Thoracic aorta (tissue), 2 donors: ENCODE data around the gene CDK13. TPM values are rescaled to one million over a fixed set of nuclear protein-coding genes. Genes with fewer than 3 reads are reported as not detected.
A peak's percentile ranks its signal among the peaks of the same experiment; 100 is the strongest.

ENCODE experiments used
- ATAC-seq: fragments of 150-250 bp; one replicate; pipeline ENCODE4 v1.8.0; 2017; ENCODE audit warnings: low read depth; ENCODE audit not compliant: insufficient number of reproducible peaks, low FRiP score
- DNase-seq: peaks from one replicate; pipeline ENCODE4 v3.0.0-alpha.2; 2020; ENCODE audit warnings: low spot score
- H3K27ac ChIP-seq, 2 donors: fragments of 200-600 bp; sonication (generic); 1 replicate in 1 of 2; 2 replicates in 1 of 2; pipeline ENCODE4 v1.5.1; 2016; ENCODE audit warnings: mild to moderate bottlenecking in 2 of 2, moderate library complexity in 2 of 2
- H3K27me3 ChIP-seq: fragments of 200-600 bp; sonication (generic); replicated peaks from 2 replicates; pipeline ENCODE4 v1.6.0; 2016; ENCODE audit warnings: mild to moderate bottlenecking; ENCODE audit not compliant: insufficient read depth
- H3K36me3 ChIP-seq: fragments of 200-600 bp; sonication (generic); one replicate; pipeline ENCODE4 v1.5.1; 2016
- H3K4me1 ChIP-seq, 2 donors: fragments of 200-600 bp; sonication (generic); 1 replicate in 1 of 2; 2 replicates in 1 of 2; pipeline versions ENCODE4 v1.5.1 to v1.6.0; 2016; ENCODE audit warnings: low read depth in 2 of 2, mild to moderate bottlenecking in 1 of 2; ENCODE audit not compliant: control insufficient read depth in 1 of 2
- H3K4me3 ChIP-seq: fragments of 200-600 bp; sonication (generic); 2 replicates; pipeline ENCODE4 v1.5.1; 2016; ENCODE audit warnings: mild to moderate bottlenecking
- H3K9me3 ChIP-seq: fragments of 200-600 bp; sonication (generic); 2 replicates; pipeline ENCODE4 v1.5.1; 2016
- total RNA-seq, 2 donors: library from RNA; depleted of rRNA; stranded (reverse); fragments of >200 nt; gene quantifications; one replicate each; pipeline versions ENCODE4 v1.1.0 to v1.2.3, GENCODE V29; 2016
- TF ChIP-seq, protein P1 (sequence below): fragments of 200-600 bp; sonication (generic); IDR thresholded peaks from one replicate; pipeline ENCODE4 v1.5.1; 2019; ENCODE audit warnings: antibody characterized with exemption

The CDK13 gene
- total RNA-seq, 2 donors from 2014 or later: 61.3 to 107 TPM

DNA sequence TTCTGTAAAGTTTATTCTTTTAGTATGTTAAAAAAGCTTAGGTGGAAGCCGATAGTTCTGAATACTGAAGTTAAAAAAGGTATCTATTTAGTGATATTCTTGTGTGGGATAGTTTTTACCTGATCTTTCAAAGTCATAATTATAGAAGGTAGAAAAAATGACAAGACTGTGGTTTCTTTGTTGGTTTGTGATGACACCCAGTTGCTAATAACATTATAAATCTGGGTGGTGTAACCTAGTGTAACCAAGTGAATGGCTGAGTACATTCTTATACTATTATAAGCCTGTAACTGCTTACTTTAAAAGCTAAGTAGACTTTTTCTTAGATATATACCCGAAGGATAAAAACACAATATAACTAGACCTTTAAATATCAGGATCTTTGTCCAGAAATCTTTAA, 2.3 kb downstream of the CDK13 start:
- H3K27ac ChIP-seq: peak overlapping the region in 1 of 2 donors; percentile 98
- ATAC-seq (no peak), DNase-seq (no peak)
- TF ChIP-seq, protein P1, sequence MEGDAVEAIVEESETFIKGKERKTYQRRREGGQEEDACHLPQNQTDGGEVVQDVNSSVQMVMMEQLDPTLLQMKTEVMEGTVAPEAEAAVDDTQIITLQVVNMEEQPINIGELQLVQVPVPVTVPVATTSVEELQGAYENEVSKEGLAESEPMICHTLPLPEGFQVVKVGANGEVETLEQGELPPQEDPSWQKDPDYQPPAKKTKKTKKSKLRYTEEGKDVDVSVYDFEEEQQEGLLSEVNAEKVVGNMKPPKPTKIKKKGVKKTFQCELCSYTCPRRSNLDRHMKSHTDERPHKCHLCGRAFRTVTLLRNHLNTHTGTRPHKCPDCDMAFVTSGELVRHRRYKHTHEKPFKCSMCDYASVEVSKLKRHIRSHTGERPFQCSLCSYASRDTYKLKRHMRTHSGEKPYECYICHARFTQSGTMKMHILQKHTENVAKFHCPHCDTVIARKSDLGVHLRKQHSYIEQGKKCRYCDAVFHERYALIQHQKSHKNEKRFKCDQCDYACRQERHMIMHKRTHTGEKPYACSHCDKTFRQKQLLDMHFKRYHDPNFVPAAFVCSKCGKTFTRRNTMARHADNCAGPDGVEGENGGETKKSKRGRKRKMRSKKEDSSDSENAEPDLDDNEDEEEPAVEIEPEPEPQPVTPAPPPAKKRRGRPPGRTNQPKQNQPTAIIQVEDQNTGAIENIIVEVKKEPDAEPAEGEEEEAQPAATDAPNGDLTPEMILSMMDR: no peak
- peak overlapping the region; percentile 93 for H3K4me3 ChIP-seq
- H3K9me3 ChIP-seq: no peaks in the 10 kb centered on the region
- peaks cover 27 to 54% of the 10 kb centered on the region in 2 donors for H3K4me1 ChIP-seq
- no peaks in the 10 kb centered on the region for H3K36me3 ChIP-seq
- H3K27me3 ChIP-seq: no peaks in the 10 kb centered on the region

DNA sequence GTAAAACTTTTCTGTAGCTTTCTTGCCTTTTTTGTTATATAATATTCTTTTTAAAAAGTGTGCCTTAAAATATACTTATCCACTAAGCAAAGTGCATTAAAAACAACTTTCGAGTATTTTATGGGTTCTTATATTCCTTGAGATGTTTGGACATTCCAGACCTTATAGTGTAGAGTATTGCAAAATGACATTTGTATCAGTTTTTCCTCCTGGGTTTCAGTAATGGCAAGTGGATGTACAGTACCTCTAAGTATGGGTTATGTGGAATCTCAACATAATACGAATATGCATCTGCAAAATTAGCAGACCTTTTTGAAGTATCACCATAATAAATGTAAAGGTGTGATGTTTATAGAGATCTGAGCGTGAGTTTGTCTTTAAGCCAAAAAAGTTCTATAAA, 2.7 kb downstream of the CDK13 start:
- Histone ChIP-seq H3K27me3 (no peaks in the 10 kb centered on the region), H3K4me3 (peak overlapping the region; percentile 93), H3K27ac (peak overlapping the region in 1 of 2 donors; percentile 98), H3K36me3 (no peaks in the 10 kb centered on the region), H3K9me3 (no peaks in the 10 kb centered on the region), H3K4me1 (peaks cover 30 to 57% of the 10 kb centered on the region in 2 donors)
- TF ChIP-seq, protein P1: no peak
- ATAC-seq (no peak), DNase-seq (no peak)

DNA sequence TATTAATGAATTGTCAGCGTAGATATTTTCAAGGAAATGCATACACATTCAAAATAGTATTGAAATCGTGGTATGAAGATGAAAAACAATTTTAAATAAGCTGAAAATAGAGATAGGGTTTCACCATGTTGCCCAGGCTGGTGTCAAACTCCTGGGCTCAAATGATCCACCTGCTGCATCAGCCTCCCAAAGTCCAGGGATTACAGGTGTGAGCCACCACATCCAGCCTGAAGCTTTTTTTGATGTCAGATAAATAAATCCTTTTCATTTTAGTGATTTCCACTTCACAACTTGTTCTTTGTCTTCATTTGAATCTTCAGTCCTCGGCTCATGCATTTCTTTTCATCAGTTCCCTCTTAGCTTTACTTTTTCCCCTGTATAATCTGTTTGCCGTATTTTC, 4.6 kb downstream of the CDK13 start:
- Histone ChIP-seq H3K27me3 (no peaks in the 10 kb centered on the region), H3K9me3 (no peaks in the 10 kb centered on the region), H3K4me3 (peak overlapping the region; percentile 0), H3K27ac (no peak overlapping the region), H3K36me3 (no peaks in the 10 kb centered on the region), H3K4me1 (peaks cover 33 to 60% of the 10 kb centered on the region in 2 donors)
- DNase-seq: no peak
- no peak for ATAC-seq
- TF ChIP-seq, protein P1: no peak

DNA sequence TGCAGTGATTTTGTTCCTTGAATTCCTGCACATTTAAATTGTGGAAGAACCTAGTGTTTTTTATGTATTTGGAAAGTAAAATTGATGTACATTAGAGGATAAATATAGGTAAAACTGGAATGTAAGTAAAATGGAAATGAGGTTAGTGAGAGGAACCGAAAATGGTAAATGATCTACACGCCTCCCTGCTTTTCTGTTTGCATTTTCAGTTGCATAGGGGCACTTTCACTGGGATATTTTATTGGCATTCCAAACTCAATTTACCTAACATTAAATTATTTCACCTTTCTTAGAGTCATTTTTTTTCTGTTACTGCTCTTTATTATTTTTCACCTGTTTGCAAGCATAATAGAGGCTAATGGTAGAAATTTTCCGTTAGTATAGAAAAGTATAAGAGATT, 8.0 kb downstream of the CDK13 start:
- DNase-seq (no peak), ATAC-seq (no peak)
- no peak overlapping the region for H3K4me3 ChIP-seq
- no peaks in the 10 kb centered on the region for H3K9me3 ChIP-seq
- H3K27me3 ChIP-seq: no peaks in the 10 kb centered on the region
- no peaks in the 10 kb centered on the region for H3K36me3 ChIP-seq
- no peak overlapping the region for H3K27ac ChIP-seq
- H3K4me1 ChIP-seq: peaks cover 33 to 54% of the 10 kb centered on the region in 2 donors
- TF ChIP-seq, protein P1: no peak

DNA sequence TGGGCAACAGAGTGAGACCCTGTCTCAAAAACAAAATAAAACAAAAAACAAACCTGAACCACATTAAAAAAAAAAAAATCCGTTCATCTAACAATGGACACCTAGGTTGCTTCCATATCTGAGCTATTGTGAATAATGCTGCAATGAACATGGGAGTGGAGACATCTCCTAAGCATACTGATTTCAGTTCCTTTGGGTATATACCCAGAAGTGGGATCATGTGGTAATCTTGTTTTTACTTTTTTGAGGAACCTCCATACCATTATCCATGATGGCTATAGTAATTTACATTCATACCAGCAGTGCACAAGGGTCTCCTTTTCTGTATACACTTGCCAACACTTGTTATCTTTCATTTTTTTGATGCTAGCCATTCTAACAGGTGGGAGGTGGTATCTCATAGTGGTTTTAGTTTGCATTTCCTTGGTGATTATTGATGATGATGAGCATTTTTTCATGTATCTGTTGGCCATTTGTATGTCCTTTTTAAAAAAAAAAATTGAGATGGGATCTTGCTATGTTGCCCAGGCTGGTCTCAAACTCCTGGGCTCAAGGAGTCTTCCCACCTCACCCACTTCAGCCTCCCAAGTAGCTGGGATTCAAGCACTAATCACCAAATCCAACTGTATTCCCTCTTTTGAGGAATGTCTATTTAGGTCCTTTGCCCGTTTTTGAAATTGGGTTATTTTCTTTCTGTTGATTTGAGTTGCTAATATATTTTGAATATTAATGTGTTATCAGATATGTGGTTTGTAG, 17.5 kb downstream of the CDK13 start:
- no peak for ATAC-seq
- H3K4me1 ChIP-seq: peaks cover 4 to 41% of the 10 kb centered on the region in 2 donors
- H3K27ac ChIP-seq: no peak overlapping the region
- no peak overlapping the region for H3K4me3 ChIP-seq
- no peaks in the 10 kb centered on the region for H3K27me3 ChIP-seq
- no peaks in the 10 kb centered on the region for H3K9me3 ChIP-seq
- DNase-seq: no peak
- no peaks in the 10 kb centered on the region for H3K36me3 ChIP-seq
- TF ChIP-seq, protein P1: no peak
